ENCODE measurements around the gene RPL18.

Gene RPL18

DNA sequence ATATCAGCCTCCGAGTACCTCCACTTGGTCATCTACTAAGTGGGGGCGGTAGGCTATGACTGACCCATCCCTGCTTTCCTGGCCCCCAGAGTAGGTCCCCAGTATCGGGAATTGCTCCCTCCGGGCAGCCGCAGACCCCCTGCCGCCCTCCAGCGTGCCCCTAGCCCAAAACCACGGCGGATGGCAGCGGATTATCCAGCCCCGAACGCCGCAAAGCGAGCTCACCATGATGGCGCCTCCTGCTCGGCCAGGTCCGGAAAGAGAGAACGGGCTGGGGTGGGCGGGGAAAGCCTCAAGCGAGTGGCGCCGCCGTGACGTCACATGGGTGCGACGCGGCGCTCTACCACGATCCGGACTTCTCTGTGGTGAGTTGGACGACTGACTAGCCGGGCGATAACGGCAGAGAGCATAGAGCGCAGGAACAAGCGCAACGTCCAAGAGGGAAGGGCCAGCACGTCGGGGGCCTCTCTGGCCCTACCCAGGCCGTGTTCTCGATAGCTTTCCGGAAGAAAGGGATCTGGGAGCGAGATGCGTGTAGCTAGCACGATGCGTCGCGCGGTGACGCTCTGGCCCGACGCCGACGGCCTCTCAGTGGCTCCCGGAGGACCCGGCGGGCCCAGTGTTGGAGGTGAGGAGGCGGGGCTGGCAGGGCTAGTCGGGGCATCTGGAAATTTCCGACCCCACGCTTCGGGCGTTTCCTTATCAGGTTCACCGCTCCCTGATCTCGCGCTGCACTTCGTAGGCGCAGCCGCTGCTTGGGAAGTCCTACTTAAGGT, at the start of gene RPL18, which contains the start of gene SPHK2:
RPL18 (minus strand) TSS at position 263 of the 776 bp plus-strand sequence; CDS start at position 228, 35 bp downstream.
SPHK2 (plus strand) TSS at position 591 of the 776 bp plus-strand sequence. CDS start 1,009 bp downstream, outside the sequence.
- no peak for TF ChIP-seq CTCF (IDR thresholded peaks at IDR 0.05; ENCODE audit: extremely low read depth, insufficient read depth, missing control alignments)
- DNase-seq (ENCODE audit: low spot score): peak; percentile 99
- in situ Hi-C loops (cut with MboI; ENCODE audit: low pct_unique_long_range_greater_than_20kb, low sequenced_read_pairs, unreplicated experiment): no loop called here

DNA sequence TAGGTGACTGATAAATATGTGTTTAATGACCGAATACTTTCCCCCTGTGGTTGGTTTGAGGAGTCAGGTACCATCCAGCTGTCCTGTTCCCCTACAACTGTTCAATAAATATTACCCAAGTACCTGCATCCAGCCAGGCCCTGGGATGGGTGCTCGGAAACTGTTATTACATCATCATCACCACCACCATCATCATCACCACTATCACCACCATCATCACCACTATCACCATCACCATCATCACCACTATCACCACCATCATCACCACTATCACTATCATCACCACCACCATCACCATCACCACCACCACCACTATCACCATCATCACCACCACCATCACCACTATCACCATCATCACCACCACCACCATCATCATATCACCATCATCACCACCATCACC, 49.8 kb upstream of the RPL18 start:
- in situ Hi-C loops (cut with MboI; ENCODE audit: low pct_unique_long_range_greater_than_20kb, low sequenced_read_pairs, unreplicated experiment): no loop called here
- no peak for TF ChIP-seq CTCF (IDR thresholded peaks at IDR 0.05; ENCODE audit: extremely low read depth, insufficient read depth, missing control alignments)
- no peak for DNase-seq (ENCODE audit: low spot score)

- TF ChIP-seq CTCF (IDR thresholded peaks at IDR 0.05; ENCODE audit: extremely low read depth, insufficient read depth, missing control alignments): no peak
- in situ Hi-C loops (cut with MboI; ENCODE audit: low pct_unique_long_range_greater_than_20kb, low sequenced_read_pairs, unreplicated experiment): no loop called here
- no peak for DNase-seq (ENCODE audit: low spot score)
These were observed 49.4 kb upstream of the RPL18 start for GRCh38 chr19:48668332-48668731.

DNA sequence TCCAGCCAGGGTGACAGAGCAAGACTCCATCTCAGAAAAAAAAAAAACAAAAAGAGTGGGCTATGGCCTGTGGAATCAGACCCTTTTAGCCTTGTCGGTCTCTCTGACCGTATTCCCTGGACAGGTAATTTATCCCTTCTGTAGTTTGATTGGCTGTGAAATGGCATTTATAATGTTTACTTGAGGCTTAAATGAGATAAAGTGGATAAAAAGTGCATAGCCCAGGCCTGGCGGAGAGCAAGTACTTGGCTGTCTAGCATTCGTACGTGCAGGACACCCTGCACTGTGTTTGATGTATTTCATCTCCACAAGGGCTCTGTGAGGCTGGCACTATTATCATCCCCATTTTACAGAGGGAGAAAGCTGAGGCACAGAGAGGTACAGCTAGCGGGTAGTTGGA, 46.8 kb upstream of the RPL18 start:
- DNase-seq (ENCODE audit: low spot score): no peak
- in situ Hi-C loops (cut with MboI; ENCODE audit: low pct_unique_long_range_greater_than_20kb, low sequenced_read_pairs, unreplicated experiment): no loop called here
- TF ChIP-seq CTCF (IDR thresholded peaks at IDR 0.05; ENCODE audit: extremely low read depth, insufficient read depth, missing control alignments): no peak

DNA sequence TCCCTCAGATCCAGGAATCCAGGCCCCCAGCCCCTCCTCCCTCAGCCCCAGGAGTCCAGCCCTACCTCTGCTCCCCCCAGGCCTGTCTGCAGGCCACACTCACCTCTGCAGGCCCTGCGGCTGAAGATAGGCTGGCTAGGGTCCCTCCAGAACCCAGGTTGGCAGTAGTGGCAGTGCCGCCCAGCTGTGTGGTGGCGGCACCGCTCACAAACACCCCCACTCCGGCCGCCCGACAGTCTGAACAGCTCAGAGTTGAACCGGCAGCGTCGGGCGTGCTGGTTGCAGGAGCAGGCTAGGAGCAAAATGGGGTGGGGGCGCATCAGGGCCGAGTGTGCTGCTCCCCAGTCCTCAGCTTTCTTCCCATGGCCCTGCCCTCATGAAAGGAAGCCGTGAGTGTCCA, 45.5 kb upstream of the RPL18 start:
- no peak for DNase-seq (ENCODE audit: low spot score)
- no peak for TF ChIP-seq CTCF (IDR thresholded peaks at IDR 0.05; ENCODE audit: extremely low read depth, insufficient read depth, missing control alignments)
- in situ Hi-C loops (cut with MboI; ENCODE audit: low pct_unique_long_range_greater_than_20kb, low sequenced_read_pairs, unreplicated experiment): no loop called here

GRCh38 chr19:48663667-48664066, 44.7 kb upstream of the RPL18 start:
- in situ Hi-C loops (cut with MboI; ENCODE audit: low pct_unique_long_range_greater_than_20kb, low sequenced_read_pairs, unreplicated experiment): no loop called here
- DNase-seq (ENCODE audit: low spot score): no peak
- no peak for TF ChIP-seq CTCF (IDR thresholded peaks at IDR 0.05; ENCODE audit: extremely low read depth, insufficient read depth, missing control alignments)

Measured in GM13977 (cell line).